ENCODE data around the gene GFRA4. TPM values are rescaled to one million over a fixed set of nuclear protein-coding genes. Genes with fewer than 3 reads are reported as not detected.

The GFRA4 gene
- total RNA-seq, 1 experiment from 2014 or later, result not detected

DNA sequence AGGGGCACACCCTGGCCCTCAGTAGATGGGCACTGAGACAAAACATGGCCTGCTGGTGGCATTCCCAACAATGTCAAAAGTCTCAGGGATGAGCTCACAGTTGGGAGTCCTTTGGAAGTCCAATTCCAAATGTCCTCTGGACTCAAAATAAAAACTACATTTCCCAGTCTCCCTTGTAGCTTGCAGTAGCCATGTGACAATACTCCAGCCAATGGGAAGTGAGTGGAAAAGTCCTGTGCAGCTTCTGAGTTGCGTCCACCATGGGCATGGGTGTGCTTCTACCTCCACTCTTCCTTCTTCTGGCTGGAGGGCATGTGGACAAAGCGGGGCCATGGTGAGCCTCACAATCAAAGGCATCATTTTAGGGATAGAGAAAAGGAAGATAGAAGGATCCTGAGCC lies 24.5 kb upstream of the GFRA4 start:
- Histone ChIP-seq H3K23me2 (ENCODE audit: insufficient read length, low read depth, low read length, poor library complexity, severe bottlenecking) (no peaks in the 10 kb centered on the region), H3K9me3 (ENCODE audit: control insufficient read depth, low read depth, low read length) (no peaks in the 10 kb centered on the region), H4K5ac (ENCODE audit: insufficient read length, low read depth, low read length) (no peak overlapping the region), H2BK15ac (ENCODE audit: low read depth, low read length) (no peak overlapping the region), H3K4me1 (ENCODE audit: insufficient read depth, low read length) (peaks cover 4% of the 10 kb centered on the region; the same call in 1 of the 2 replicates), H2AFZ (ENCODE audit: low read length) (no peak overlapping the region), H3K14ac (ENCODE audit: insufficient read depth, low read length) (no peak overlapping the region), H3K56ac (ENCODE audit: insufficient read length, low read depth, low read length) (no peak overlapping the region), H2AK5ac (ENCODE audit: insufficient read length, low read length) (no peak overlapping the region), H3K9ac (ENCODE audit: extremely low read depth, insufficient read length, low read length) (no peak overlapping the region), H2BK20ac (ENCODE audit: low read depth, low read length, poor library complexity, severe bottlenecking) (no peak overlapping the region), H3K79me2 (ENCODE audit: insufficient read depth, low read length) (no peaks in the 10 kb centered on the region), H3K18ac (ENCODE audit: insufficient read length, low read depth, low read length) (no peak overlapping the region), H3K27me3 (ENCODE audit: insufficient read depth, low read length) (no peaks in the 10 kb centered on the region), H3T11ph (ENCODE audit: low read length) (no peak overlapping the region), H3K79me1 (ENCODE audit: insufficient read depth, low read depth, low read length, poor library complexity, severe bottlenecking) (no peaks in the 10 kb centered on the region), H4K8ac (replicated peaks; ENCODE audit: insufficient read length, low read depth, low read length) (no peak overlapping the region), H4K20me1 (ENCODE audit: control insufficient read depth, insufficient read depth, insufficient read length) (no peaks in the 10 kb centered on the region), H3K27ac (ENCODE audit: insufficient read length, low read depth, low read length) (no peak overlapping the region), H3K4ac (ENCODE audit: low read depth, low read length) (no peak overlapping the region), H4K91ac (ENCODE audit: insufficient read length, low read depth, low read length) (no peak overlapping the region), H3K4me2 (ENCODE audit: insufficient read depth, insufficient read length, low read length) (no peak overlapping the region), H2BK5ac (ENCODE audit: insufficient read length, low read length) (no peak overlapping the region), H2BK120ac (ENCODE audit: low read depth, low read length, poor library complexity, severe bottlenecking) (no peak overlapping the region), H3K23ac (ENCODE audit: insufficient read length, low read depth, low read length) (no peak overlapping the region), H2BK12ac (ENCODE audit: insufficient read length, low read depth, low read length) (no peak overlapping the region)
- no peak overlapping the region for H3K4me3 Mint-ChIP-seq
- TF ChIP-seq, protein P1, sequence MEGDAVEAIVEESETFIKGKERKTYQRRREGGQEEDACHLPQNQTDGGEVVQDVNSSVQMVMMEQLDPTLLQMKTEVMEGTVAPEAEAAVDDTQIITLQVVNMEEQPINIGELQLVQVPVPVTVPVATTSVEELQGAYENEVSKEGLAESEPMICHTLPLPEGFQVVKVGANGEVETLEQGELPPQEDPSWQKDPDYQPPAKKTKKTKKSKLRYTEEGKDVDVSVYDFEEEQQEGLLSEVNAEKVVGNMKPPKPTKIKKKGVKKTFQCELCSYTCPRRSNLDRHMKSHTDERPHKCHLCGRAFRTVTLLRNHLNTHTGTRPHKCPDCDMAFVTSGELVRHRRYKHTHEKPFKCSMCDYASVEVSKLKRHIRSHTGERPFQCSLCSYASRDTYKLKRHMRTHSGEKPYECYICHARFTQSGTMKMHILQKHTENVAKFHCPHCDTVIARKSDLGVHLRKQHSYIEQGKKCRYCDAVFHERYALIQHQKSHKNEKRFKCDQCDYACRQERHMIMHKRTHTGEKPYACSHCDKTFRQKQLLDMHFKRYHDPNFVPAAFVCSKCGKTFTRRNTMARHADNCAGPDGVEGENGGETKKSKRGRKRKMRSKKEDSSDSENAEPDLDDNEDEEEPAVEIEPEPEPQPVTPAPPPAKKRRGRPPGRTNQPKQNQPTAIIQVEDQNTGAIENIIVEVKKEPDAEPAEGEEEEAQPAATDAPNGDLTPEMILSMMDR (conservative IDR thresholded peaks at IDR 0.05), result no peak
- no peaks in the 10 kb centered on the region for H3K36me3 Mint-ChIP-seq (ENCODE audit: insufficient read depth in 1 of 3, low read depth in 3 of 3)
- no peak for DNase-seq
- WGBS (ENCODE audit: extremely low coverage, insufficient read length, low lambda C conversion rate), result no CpG with 5 or more reads among the region's 2 CpGs
- peaks cover 37% of the 10 kb centered on the region for H3K27me3 Mint-ChIP-seq (ENCODE audit: low read depth)
- no peak overlapping the region for H3K27ac Mint-ChIP-seq
- no peaks in the 10 kb centered on the region for H3K9me3 Mint-ChIP-seq
- H3K4me1 Mint-ChIP-seq, result peaks cover 14 to 20% of the 10 kb centered on the region in 2 experiments
